B cell (primary cell): ENCODE results near the gene FASTK. TPM values are rescaled to one million over a fixed set of nuclear protein-coding genes. Genes with fewer than 3 reads are reported as not detected.

Experiments used
- ATAC-seq: fragments of 200-7000 bp; cut with Tn5 transposase; one replicate; pipeline ENCODE4 v1.10.0; 2021; ENCODE audit warnings: low read depth, mild to moderate bottlenecking, moderate number of reproducible peaks, moderate library complexity
- CTCF ChIA-PET: fragments of 350-600 bp; sonication (Branson Sonifier 250); formaldehyde crosslinking; loops from one replicate; lab custom pipeline; 2021; ENCODE audit warnings: antibody characterized with exemption, inconsistent platforms; lab: Charles Lee
- POLR2A ChIA-PET: fragments of 350-600 bp; sonication (Branson Sonifier 250); formaldehyde crosslinking; loops from one replicate; lab custom pipeline; 2021; ENCODE audit warnings: antibody characterized with exemption; lab: Charles Lee
- DNase-seq: peaks from one replicate; pipeline ENCODE4 v3.0.0; 2013
- H2AFZ ChIP-seq: 2 replicates; pipeline ENCODE4 v1.6.1; 2012; ENCODE audit warnings: mild to moderate bottlenecking, low read depth, low read length; ENCODE audit not compliant: insufficient read depth, poor library complexity, severe bottlenecking
- H3K27ac ChIP-seq, 2 donors: 1 replicate in 1 of 2; 2 replicates in 1 of 2; pipeline ENCODE4 v1.5.1; 2012 to 2013; ENCODE audit warnings: low read length in 2 of 2, mild to moderate bottlenecking in 2 of 2, moderate library complexity in 1 of 2
- H3K27me3 ChIP-seq, 4 experiments: fragments of 200-600 bp in 1 of 4; sonication (generic) in 1 of 4; replicated peaks in 1 of 4; 1 replicate in 2 of 4; 2 replicates in 2 of 4; pipeline versions ENCODE4 v1.6.1 to v1.7.0; 2013 to 2016; ENCODE audit warnings: low read length in 3 of 4, mild to moderate bottlenecking in 2 of 4, mixed read lengths in 1 of 4, moderate library complexity in 1 of 4; ENCODE audit not compliant: insufficient read depth in 4 of 4, control insufficient read depth in 3 of 4; ENCODE audit errors: control extremely low read depth in 1 of 4
- H3K36me3 ChIP-seq, 2 experiments: replicated peaks in 1 of 2; 1 replicate in 1 of 2; 2 replicates in 1 of 2; pipeline versions ENCODE4 v1.6.1 to v1.7.1; 2013; ENCODE audit warnings: low read length in 1 of 2; ENCODE audit not compliant: insufficient read depth in 2 of 2, control insufficient read depth in 1 of 2; ENCODE audit errors: control extremely low read depth in 1 of 2, extremely low read depth in 1 of 2
- H3K4me1 ChIP-seq, 2 donors: fragments of 200-600 bp in 1 of 2; sonication (generic) in 1 of 2; 1 replicate in 1 of 2; 2 replicates in 1 of 2; pipeline versions ENCODE4 v1.5.1 to v1.6.1; 2013 to 2017; ENCODE audit warnings: low read length in 2 of 2; ENCODE audit not compliant: control insufficient read depth in 2 of 2, insufficient read depth in 2 of 2
- H3K4me2 ChIP-seq: replicated peaks from 2 replicates; pipeline ENCODE3; 2012; ENCODE audit warnings: mild to moderate bottlenecking, low read depth, low read length; ENCODE audit not compliant: poor library complexity, severe bottlenecking
- H3K4me3 ChIP-seq, 5 experiments: fragments of 200-600 bp in 1 of 5; sonication (generic) in 1 of 5; 1 replicate in 3 of 5; 2 replicates in 2 of 5; pipeline versions ENCODE4 v1.5.1 to v1.7.0; 2011 to 2016; ENCODE audit warnings: low read length in 4 of 5, mild to moderate bottlenecking in 4 of 5, low read depth in 2 of 5, control low read depth in 1 of 5, moderate library complexity in 1 of 5; ENCODE audit not compliant: insufficient read depth in 1 of 5; ENCODE audit errors: control extremely low read depth in 1 of 5, extremely low read depth in 1 of 5
- H3K79me2 ChIP-seq: fragments of 200-600 bp; sonication (generic); one replicate; pipeline ENCODE4 v1.6.0; 2016; ENCODE audit warnings: low read length; ENCODE audit not compliant: control insufficient read depth, insufficient read depth
- H3K9ac ChIP-seq: fragments of 200-600 bp; sonication (generic); 2 replicates; pipeline ENCODE4 v1.6.1; 2017; ENCODE audit warnings: mild to moderate bottlenecking, low read length, moderate library complexity
- H3K9me3 ChIP-seq, 3 donors: one replicate each; pipeline versions ENCODE4 v1.6.1 to v1.7.1; 2013; ENCODE audit warnings: low read length in 2 of 3; ENCODE audit not compliant: control insufficient read depth in 2 of 3, insufficient read depth in 1 of 3; ENCODE audit errors: control extremely low read depth in 1 of 3
- H4K20me1 ChIP-seq: 2 replicates; pipeline ENCODE4 v1.6.0; 2012; ENCODE audit warnings: mild to moderate bottlenecking, low read length; ENCODE audit not compliant: insufficient read depth, control insufficient read depth, poor library complexity, severe bottlenecking
- H3K27ac Mint-ChIP-seq: one replicate; pipeline ENCODE4 v1.8.0; 2021; ENCODE audit warnings: mixed read lengths
- H3K27me3 Mint-ChIP-seq: one replicate; pipeline ENCODE4 v1.8.0; 2021; ENCODE audit warnings: mixed read lengths
- H3K4me1 Mint-ChIP-seq: one replicate; pipeline ENCODE4 v1.8.0; 2021; ENCODE audit warnings: mixed read lengths
- H3K4me3 Mint-ChIP-seq: one replicate; pipeline ENCODE4 v1.8.0; 2021; ENCODE audit warnings: mixed read lengths
- H3K9me3 Mint-ChIP-seq: one replicate; pipeline ENCODE4 v1.8.0; 2022; ENCODE audit warnings: mixed read lengths; ENCODE audit not compliant: insufficient read depth
- EZH2 ChIP-seq: IDR thresholded peaks from 2 replicates; pipeline ENCODE4 v1.6.1; 2012; ENCODE audit warnings: borderline replicate concordance, low read depth, mild to moderate bottlenecking, moderate library complexity, low read length; ENCODE audit not compliant: insufficient read depth, poor library complexity, severe bottlenecking
- WGBS: methylation state at CpG from one replicate; pipeline ENCODE4 v1.1.5; 2013; ENCODE audit warnings: missing lambda C conversion rate; ENCODE audit not compliant: insufficient coverage; 5-methylcytosine and 5-hydroxymethylcytosine counted together
- intact Hi-C: fragments of 100-400 bp; cut with micrococcal nuclease; formaldehyde crosslinking; loops from one replicate; pipeline ENCODE4 v1.10.0; 2022
- polyA plus RNA-seq: library from polyadenylated mRNA; depleted of rRNA; stranded (reverse); fragments of >200 nt; gene quantifications from 2 replicates; pipeline ENCODE4 v1.2.3, GENCODE V29; 2012
- total RNA-seq, 2 donors: library from RNA; stranded (reverse); fragments of 120-200 nt in 1 of 2; gene quantifications; 1 replicate in 1 of 2; 2 replicates in 1 of 2; pipeline versions ENCODE4 v1.2.3 to v1.2.4, GENCODE V29; 2013 to 2022
- TF ChIP-seq, protein P1 (sequence below): fragments of 200-600 bp; IDR thresholded peaks from one replicate; pipeline ENCODE4 v1.8.0; 2022; ENCODE audit warnings: antibody characterized with exemption, mild to moderate bottlenecking

Gene FASTK
- total and polyA plus RNA-seq, 2 donors (not counting 1 experiment from before 2014, with no cell fraction given), result 120 to 258 TPM

DNA sequence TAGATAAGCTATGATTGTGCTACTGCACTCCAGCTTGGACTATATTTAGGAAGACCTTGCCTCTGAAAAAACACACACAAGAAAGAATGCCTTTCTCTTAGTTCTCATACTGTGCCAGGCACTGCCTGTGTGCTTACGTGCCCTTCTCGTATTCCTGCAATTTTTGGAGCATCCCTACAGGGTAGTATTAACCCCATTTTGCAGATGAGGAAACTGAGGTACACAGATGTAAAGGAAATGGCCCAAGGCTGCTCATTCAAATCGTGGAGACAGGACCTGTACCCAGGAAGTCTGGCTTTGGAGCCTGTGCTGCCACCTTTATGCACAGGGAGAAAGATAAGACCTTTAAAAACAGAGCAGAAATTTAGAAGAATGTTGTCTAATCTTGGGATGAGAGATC is 22.4 kb upstream of the FASTK start:
- H3K27ac Mint-ChIP-seq, result no peak overlapping the region
- Histone ChIP-seq H3K36me3 (no peaks in the 10 kb centered on the region), H3K27ac (no peak overlapping the region), H3K79me2 (no peaks in the 10 kb centered on the region), H3K27me3 (peaks cover 0 to 2% (median 0%) of the 10 kb centered on the region in 4 experiments), H4K20me1 (no peaks in the 10 kb centered on the region), H3K4me2 (no peak overlapping the region), H3K4me1 (no peaks in the 10 kb centered on the region), H2AFZ (no peak overlapping the region), H3K4me3 (no peak overlapping the region), H3K9ac (no peak overlapping the region), H3K9me3 (no peaks in the 10 kb centered on the region)
- intact Hi-C loops, result no loop called here
- ChIA-PET POLR2A (no interaction called here), CTCF (interaction anchor here (1.2 kb wide), 1 partner anchor 21 kb away, joined by 5 read pairs; no protein-coding TSS in a partner anchor)
- TF ChIP-seq, protein P1, sequence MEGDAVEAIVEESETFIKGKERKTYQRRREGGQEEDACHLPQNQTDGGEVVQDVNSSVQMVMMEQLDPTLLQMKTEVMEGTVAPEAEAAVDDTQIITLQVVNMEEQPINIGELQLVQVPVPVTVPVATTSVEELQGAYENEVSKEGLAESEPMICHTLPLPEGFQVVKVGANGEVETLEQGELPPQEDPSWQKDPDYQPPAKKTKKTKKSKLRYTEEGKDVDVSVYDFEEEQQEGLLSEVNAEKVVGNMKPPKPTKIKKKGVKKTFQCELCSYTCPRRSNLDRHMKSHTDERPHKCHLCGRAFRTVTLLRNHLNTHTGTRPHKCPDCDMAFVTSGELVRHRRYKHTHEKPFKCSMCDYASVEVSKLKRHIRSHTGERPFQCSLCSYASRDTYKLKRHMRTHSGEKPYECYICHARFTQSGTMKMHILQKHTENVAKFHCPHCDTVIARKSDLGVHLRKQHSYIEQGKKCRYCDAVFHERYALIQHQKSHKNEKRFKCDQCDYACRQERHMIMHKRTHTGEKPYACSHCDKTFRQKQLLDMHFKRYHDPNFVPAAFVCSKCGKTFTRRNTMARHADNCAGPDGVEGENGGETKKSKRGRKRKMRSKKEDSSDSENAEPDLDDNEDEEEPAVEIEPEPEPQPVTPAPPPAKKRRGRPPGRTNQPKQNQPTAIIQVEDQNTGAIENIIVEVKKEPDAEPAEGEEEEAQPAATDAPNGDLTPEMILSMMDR, result no peak
- no peak for TF ChIP-seq EZH2
- ATAC-seq (no peak), DNase-seq (no peak)
- H3K4me1 Mint-ChIP-seq, result no peaks in the 10 kb centered on the region
- peaks cover 10% of the 10 kb centered on the region for H3K27me3 Mint-ChIP-seq
- no peaks in the 10 kb centered on the region for H3K9me3 Mint-ChIP-seq
- WGBS, result 71% methylated on average over 3 of the region's 3 CpGs
- no peak overlapping the region for H3K4me3 Mint-ChIP-seq

DNA sequence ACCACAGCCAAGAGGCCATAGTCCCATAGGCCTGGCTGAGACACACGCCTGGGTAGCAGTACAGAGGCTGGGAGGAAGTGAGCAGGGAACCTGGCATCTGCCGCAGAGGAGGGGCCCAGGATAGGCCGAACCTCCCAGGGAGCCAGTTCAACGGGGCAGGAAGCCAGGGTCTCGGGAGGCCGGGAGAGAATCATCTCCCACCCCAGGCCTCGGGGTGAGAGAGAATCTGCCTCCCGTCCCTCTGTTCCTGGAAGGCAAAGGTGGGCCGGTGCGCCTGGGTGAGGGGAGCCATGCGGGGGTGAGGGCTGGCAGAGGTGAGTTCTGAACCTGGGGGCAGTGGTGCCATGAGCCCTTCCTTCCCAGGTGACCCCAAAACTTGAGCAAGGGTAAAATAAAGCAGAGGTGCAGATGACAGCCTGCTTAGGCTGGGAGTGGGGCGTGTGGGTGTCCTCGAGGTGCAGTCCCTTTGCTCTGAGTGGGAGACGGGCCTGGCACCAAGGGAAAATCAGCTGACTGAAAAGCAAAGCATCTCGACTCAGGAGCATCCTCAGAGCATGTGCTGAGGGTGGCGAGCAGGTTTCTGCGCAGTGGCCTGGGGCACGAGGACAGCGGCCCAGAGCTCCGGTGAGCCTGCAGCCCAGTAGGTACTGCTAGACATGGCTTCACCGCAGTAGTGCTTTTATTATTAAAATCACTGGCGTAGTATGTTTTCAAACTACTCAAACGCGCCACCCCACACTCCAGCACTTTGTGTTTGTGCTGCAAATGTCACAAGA is 21.2 kb upstream of the FASTK start:
- no peak overlapping the region for H2AFZ ChIP-seq
- peaks cover 0 to 2% (median 0%) of the 10 kb centered on the region in 4 experiments for H3K27me3 ChIP-seq
- no peak overlapping the region for H3K4me2 ChIP-seq
- TF ChIP-seq, protein P1, result no peak
- TF ChIP-seq EZH2, result no peak
- H3K27ac ChIP-seq, result no peak overlapping the region
- H3K4me1 ChIP-seq, result no peaks in the 10 kb centered on the region
- intact Hi-C loops, result no loop called here
- no peak overlapping the region for H3K4me3 Mint-ChIP-seq
- H3K27ac Mint-ChIP-seq, result no peak overlapping the region
- no peaks in the 10 kb centered on the region for H3K4me1 Mint-ChIP-seq
- no peaks in the 10 kb centered on the region for H3K36me3 ChIP-seq
- H3K4me3 ChIP-seq, result no peak overlapping the region
- H3K9me3 Mint-ChIP-seq, result no peaks in the 10 kb centered on the region
- CTCF ChIA-PET, result interaction anchor here (1.0 kb wide), 1 partner anchor 9 kb away, joined by 3 read pairs; no protein-coding TSS in a partner anchor
- H3K9me3 ChIP-seq, result no peaks in the 10 kb centered on the region
- H3K9ac ChIP-seq, result no peak overlapping the region
- H3K27me3 Mint-ChIP-seq, result peaks cover 10% of the 10 kb centered on the region
- no peak for DNase-seq
- no peaks in the 10 kb centered on the region for H4K20me1 ChIP-seq
- 82% methylated on average over 22 of the region's 24 CpGs for WGBS
- no peaks in the 10 kb centered on the region for H3K79me2 ChIP-seq
- no peak for ATAC-seq
- POLR2A ChIA-PET, result no interaction called here
